ENCODE results near the gene PVRIG. TPM values are rescaled to one million over a fixed set of nuclear protein-coding genes. Genes with fewer than 3 reads are reported as not detected.

The PVRIG gene
- total RNA-seq, 2 experiments from 2014 or later, result 83.3 to 86.6 TPM

DNA sequence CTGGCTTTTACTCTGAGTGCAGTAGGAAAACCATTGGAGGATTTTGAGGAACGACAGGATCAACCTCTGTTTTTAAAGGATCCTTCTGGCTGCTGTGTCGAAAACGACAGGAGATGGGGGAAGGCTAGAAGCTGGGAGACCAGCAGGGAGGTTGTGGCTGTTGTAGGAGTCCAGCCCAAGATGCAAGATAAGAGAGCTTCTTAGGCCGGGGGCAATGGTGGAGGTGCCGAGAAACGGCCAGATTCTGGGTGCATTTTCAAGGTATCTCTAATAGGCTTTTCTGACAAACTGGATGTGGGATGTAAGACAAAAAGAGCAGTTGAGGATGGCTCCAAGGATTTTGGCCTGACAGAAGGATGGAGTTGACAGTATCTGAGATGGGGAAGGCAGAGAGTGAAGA, 10.3 kb upstream of the PVRIG start:
- ChIA-PET POLR2A (interaction anchor here (0.6 to 3.0 kb wide), 3 partner anchors 8 to 167 kb away, joined by 3 to 25 read pairs (median 13); no protein-coding TSS in a partner anchor), CTCF (ENCODE audit: unreplicated experiment) (no interaction called here)
- peaks cover 64% of the 10 kb centered on the region for H3K4me1 ChIP-seq (ENCODE audit: insufficient read depth, low read length, poor library complexity, severe bottlenecking)
- TF ChIP-seq, protein P1, sequence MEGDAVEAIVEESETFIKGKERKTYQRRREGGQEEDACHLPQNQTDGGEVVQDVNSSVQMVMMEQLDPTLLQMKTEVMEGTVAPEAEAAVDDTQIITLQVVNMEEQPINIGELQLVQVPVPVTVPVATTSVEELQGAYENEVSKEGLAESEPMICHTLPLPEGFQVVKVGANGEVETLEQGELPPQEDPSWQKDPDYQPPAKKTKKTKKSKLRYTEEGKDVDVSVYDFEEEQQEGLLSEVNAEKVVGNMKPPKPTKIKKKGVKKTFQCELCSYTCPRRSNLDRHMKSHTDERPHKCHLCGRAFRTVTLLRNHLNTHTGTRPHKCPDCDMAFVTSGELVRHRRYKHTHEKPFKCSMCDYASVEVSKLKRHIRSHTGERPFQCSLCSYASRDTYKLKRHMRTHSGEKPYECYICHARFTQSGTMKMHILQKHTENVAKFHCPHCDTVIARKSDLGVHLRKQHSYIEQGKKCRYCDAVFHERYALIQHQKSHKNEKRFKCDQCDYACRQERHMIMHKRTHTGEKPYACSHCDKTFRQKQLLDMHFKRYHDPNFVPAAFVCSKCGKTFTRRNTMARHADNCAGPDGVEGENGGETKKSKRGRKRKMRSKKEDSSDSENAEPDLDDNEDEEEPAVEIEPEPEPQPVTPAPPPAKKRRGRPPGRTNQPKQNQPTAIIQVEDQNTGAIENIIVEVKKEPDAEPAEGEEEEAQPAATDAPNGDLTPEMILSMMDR (conservative IDR thresholded peaks at IDR 0.05; ENCODE audit: low read length), result no peak
- no peak for TF ChIP-seq EZH2phosphoT487 (IDR thresholded peaks at IDR 0.05; ENCODE audit: borderline replicate concordance, low read depth, low read length)
- H3K9me3 ChIP-seq (ENCODE audit: low read length), result no peaks in the 10 kb centered on the region
- no peak overlapping the region for H3K4me3 ChIP-seq (ENCODE audit: low read depth, low read length, poor library complexity, severe bottlenecking)
- BruUV-seq (replicated peaks), result no TSS peak
- H4K20me1 ChIP-seq (ENCODE audit: insufficient read depth, low read length), result no peaks in the 10 kb centered on the region
- no peak overlapping the region for H2AFZ ChIP-seq (ENCODE audit: low read length)
- H3K27ac ChIP-seq (ENCODE audit: low read depth, low read length, poor library complexity, severe bottlenecking), result peak overlapping the region; percentile 9
- H3K4me2 ChIP-seq (ENCODE audit: low read length), result peak overlapping the region; percentile 21
- no peaks in the 10 kb centered on the region for H3K79me2 ChIP-seq (ENCODE audit: insufficient read depth, low read depth, low read length)
- H3K9me2 ChIP-seq (ENCODE audit: insufficient read depth, low read length), result no peaks in the 10 kb centered on the region
- intact Hi-C loops (cut with micrococcal nuclease; ENCODE audit: unreplicated experiment), result no loop called here
- H3K36me3 ChIP-seq (ENCODE audit: insufficient read depth, low read length), result peaks cover 16% of the 10 kb centered on the region; the same call in 1 of the 2 replicates
- DNase-seq (ENCODE audit: low spot score), result no peak

DNA sequence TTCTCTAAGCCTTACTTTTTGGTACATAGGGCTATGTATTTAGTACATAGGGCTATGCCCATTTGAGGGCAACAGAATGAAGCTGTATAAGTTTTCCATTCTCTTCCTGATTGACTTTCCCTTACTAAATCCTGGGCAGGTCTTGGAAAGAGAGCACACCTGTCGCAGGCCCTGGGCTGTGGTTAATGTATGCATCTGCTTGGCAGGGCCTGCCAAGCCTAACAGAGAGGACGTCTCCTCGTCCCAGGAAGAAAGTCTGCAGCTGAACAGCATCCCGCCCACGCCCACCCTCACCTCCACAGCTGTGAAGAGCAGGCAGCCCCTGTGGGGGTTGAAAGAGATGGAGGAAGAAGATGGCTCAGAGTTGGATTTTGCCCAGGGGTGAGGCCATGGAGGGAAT, 8.9 kb upstream of the PVRIG start:
- no peak for TF ChIP-seq EZH2phosphoT487 (IDR thresholded peaks at IDR 0.05; ENCODE audit: borderline replicate concordance, low read depth, low read length)
- TF ChIP-seq, protein P1 (conservative IDR thresholded peaks at IDR 0.05; ENCODE audit: low read length), result no peak
- H3K4me1 ChIP-seq (ENCODE audit: insufficient read depth, low read length, poor library complexity, severe bottlenecking), result peaks cover 70% of the 10 kb centered on the region
- ChIA-PET CTCF (ENCODE audit: unreplicated experiment) (interaction anchor here (1.0 to 1.1 kb wide), 2 partner anchors 9 to 78 kb away, joined by 4 to 8 read pairs; no protein-coding TSS in a partner anchor), POLR2A (interaction anchor here (0.8 to 3.0 kb wide), 7 partner anchors 9 to 81 kb away, joined by 3 to 25 read pairs (median 6); partner anchors contain the start of gene LAMTOR4)
- peak overlapping the region; percentile 51 for H3K27ac ChIP-seq (ENCODE audit: low read depth, low read length, poor library complexity, severe bottlenecking)
- H3K4me2 ChIP-seq (ENCODE audit: low read length), result peak overlapping the region; percentile 53
- H3K9me3 ChIP-seq (ENCODE audit: low read length), result no peaks in the 10 kb centered on the region
- H3K36me3 ChIP-seq (ENCODE audit: insufficient read depth, low read length), result peaks cover 9% of the 10 kb centered on the region; the same call in 1 of the 2 replicates
- peak overlapping the region; percentile 24 for H3K4me3 ChIP-seq (ENCODE audit: low read depth, low read length, poor library complexity, severe bottlenecking)
- H3K9me2 ChIP-seq (ENCODE audit: insufficient read depth, low read length), result no peaks in the 10 kb centered on the region
- no peaks in the 10 kb centered on the region for H3K79me2 ChIP-seq (ENCODE audit: insufficient read depth, low read depth, low read length)
- peak overlapping the region; percentile 2; the same call in 1 of the 2 replicates for H2AFZ ChIP-seq (ENCODE audit: low read length)
- intact Hi-C loops (cut with micrococcal nuclease; ENCODE audit: unreplicated experiment), result no loop called here
- no peak for DNase-seq (ENCODE audit: low spot score)
- no peaks in the 10 kb centered on the region for H4K20me1 ChIP-seq (ENCODE audit: insufficient read depth, low read length)
- BruUV-seq (replicated peaks), result no TSS peak

DNA sequence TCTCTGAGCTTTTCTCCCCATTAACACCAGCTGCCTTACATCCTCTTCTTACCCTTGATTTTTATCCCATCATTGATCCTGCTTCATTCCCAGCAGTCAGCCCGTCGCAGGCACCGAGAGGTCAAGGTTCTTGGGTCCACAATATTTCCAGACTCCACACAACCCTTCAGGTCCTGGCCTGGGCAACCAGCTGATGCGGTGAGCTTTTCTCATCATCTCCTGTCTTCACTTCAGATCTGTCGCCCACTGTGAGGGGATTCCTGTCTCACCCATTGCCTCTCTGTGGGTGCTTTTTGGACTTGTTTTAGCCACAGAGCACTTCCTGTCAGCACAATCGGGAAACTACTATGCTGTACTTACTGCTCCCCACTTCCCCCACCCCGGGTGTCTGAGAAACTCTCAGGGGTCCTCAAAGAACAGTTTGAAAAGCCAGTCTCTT, 8.4 kb upstream of the PVRIG start:
- H3K4me3 ChIP-seq (ENCODE audit: low read depth, low read length, poor library complexity, severe bottlenecking), result peak overlapping the region; percentile 24

More for the DNA sequence above, 8.4 kb upstream of the PVRIG start:
- no peaks in the 10 kb centered on the region for H4K20me1 ChIP-seq (ENCODE audit: insufficient read depth, low read length)
- peak overlapping the region; percentile 2; the same call in 1 of the 2 replicates for H2AFZ ChIP-seq (ENCODE audit: low read length)
- no peaks in the 10 kb centered on the region for H3K79me2 ChIP-seq (ENCODE audit: insufficient read depth, low read depth, low read length)
- H3K4me2 ChIP-seq (ENCODE audit: low read length), result peak overlapping the region; percentile 53
- BruUV-seq (replicated peaks), result no TSS peak
- DNase-seq (ENCODE audit: low spot score), result peak; percentile 68
- H3K9me3 ChIP-seq (ENCODE audit: low read length), result no peaks in the 10 kb centered on the region
- peaks cover 9% of the 10 kb centered on the region; the same call in 1 of the 2 replicates for H3K36me3 ChIP-seq (ENCODE audit: insufficient read depth, low read length)
- H3K27ac ChIP-seq (ENCODE audit: low read depth, low read length, poor library complexity, severe bottlenecking), result peak overlapping the region; percentile 51
- TF ChIP-seq, protein P1 (conservative IDR thresholded peaks at IDR 0.05; ENCODE audit: low read length), result no peak
- TF ChIP-seq EZH2phosphoT487 (IDR thresholded peaks at IDR 0.05; ENCODE audit: borderline replicate concordance, low read depth, low read length), result no peak
- POLR2A ChIA-PET, result interaction anchor here (0.8 to 3.0 kb wide), 7 partner anchors 10 to 82 kb away, joined by 3 to 25 read pairs (median 6); partner anchors contain the start of gene LAMTOR4
- CTCF ChIA-PET (ENCODE audit: unreplicated experiment), result interaction anchor here (1.0 to 1.1 kb wide), 2 partner anchors 9 to 78 kb away, joined by 4 to 8 read pairs; no protein-coding TSS in a partner anchor
- H3K4me1 ChIP-seq (ENCODE audit: insufficient read depth, low read length, poor library complexity, severe bottlenecking), result peaks cover 76% of the 10 kb centered on the region
- intact Hi-C loops (cut with micrococcal nuclease; ENCODE audit: unreplicated experiment), result no loop called here
- no peaks in the 10 kb centered on the region for H3K9me2 ChIP-seq (ENCODE audit: insufficient read depth, low read length)

All from OCI-LY7 (cell line).